OCI-LY3 (cell line): ENCODE measurements around the gene JRKL.

ENCODE experiments used
- EZH2phosphoT487 ChIP-seq: fragments of 200-600 bp; shearing (Covaris generic); IDR thresholded peaks from 2 replicates; pipeline ENCODE4 v1.6.1; 2018; ENCODE audit warnings: antibody characterized with exemption, mixed run types, low read depth
- TF ChIP-seq, protein P1 (sequence below): fragments of 200-600, 300-600 bp; sonication (generic); IDR thresholded peaks from 2 replicates; pipeline ENCODE4 v1.5.1; 2014; ENCODE audit warnings: antibody characterized with exemption, low read length, low read depth

DNA sequence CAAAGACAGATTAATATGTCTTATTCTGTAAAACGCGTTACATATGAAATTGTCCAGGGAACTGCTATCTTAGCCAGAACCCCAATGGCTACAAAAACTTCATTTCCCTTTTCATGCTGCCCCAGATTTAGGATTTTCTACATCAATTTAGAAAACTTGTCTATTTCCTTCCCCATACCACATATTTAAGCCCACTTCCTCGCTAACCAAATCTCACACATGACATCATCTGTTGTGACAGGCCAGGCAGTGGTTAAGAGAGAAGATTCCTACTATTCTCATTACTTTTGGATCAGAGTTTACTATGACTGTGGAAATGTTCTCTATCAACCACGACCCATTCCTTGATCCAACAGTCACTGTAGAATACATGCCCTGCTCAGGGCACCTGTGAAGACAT is 16.0 kb upstream of the JRKL start:
- TF ChIP-seq, protein P1, sequence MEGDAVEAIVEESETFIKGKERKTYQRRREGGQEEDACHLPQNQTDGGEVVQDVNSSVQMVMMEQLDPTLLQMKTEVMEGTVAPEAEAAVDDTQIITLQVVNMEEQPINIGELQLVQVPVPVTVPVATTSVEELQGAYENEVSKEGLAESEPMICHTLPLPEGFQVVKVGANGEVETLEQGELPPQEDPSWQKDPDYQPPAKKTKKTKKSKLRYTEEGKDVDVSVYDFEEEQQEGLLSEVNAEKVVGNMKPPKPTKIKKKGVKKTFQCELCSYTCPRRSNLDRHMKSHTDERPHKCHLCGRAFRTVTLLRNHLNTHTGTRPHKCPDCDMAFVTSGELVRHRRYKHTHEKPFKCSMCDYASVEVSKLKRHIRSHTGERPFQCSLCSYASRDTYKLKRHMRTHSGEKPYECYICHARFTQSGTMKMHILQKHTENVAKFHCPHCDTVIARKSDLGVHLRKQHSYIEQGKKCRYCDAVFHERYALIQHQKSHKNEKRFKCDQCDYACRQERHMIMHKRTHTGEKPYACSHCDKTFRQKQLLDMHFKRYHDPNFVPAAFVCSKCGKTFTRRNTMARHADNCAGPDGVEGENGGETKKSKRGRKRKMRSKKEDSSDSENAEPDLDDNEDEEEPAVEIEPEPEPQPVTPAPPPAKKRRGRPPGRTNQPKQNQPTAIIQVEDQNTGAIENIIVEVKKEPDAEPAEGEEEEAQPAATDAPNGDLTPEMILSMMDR, result no peak
- TF ChIP-seq EZH2phosphoT487, result no peak
